ENCODE results near the gene SMAP2.

DNA sequence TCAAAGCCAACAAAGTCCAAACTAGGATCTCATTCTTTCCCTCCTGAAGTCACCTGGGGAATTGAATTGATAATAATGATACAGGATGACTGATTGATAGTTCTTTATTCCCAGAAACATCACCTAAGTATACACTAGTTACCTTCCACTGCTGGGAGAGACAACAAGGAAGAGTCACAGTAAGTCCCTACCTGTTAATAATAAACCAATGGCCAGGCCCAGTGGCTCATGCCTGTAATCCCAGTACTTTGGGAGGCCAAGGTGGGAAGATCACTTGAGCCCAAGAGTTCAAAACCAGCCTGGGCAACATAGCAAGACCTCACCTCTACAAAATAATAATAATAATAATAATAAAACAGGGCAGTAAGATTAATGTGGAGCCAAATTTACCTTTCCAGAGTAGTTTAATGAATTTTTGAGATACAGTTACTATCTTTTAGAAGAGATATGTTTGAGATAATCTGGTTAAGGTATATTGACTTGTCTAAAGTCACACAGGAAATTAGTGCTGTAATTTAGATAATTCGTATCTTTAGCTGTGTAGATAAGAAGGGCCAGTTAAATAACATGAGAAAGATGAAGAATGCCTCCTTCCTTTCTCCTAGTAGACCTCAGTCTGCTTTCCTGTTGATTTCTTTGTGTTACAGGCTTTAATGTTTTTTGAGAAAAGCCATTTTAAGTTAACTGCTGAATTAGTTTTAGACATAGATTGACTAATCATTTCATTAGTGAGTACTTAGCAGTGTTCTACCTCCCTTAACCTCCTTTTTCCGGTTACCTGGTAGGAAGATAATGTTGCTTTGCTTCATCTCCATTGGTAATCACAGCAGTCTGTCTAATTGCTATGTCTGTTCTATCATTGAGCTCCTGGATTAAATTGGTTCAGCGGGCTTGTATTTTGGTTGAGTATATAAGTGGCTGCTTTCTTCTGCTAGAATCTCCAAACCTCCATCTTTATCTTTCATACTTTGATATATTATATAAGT, 22.0 kb downstream of the SMAP2 start:
- TF ChIP-seq, protein P1, sequence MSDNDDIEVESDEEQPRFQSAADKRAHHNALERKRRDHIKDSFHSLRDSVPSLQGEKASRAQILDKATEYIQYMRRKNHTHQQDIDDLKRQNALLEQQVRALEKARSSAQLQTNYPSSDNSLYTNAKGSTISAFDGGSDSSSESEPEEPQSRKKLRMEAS (IDR thresholded peaks at IDR 0.05) = no peak
- TF ChIP-seq, protein P2, sequence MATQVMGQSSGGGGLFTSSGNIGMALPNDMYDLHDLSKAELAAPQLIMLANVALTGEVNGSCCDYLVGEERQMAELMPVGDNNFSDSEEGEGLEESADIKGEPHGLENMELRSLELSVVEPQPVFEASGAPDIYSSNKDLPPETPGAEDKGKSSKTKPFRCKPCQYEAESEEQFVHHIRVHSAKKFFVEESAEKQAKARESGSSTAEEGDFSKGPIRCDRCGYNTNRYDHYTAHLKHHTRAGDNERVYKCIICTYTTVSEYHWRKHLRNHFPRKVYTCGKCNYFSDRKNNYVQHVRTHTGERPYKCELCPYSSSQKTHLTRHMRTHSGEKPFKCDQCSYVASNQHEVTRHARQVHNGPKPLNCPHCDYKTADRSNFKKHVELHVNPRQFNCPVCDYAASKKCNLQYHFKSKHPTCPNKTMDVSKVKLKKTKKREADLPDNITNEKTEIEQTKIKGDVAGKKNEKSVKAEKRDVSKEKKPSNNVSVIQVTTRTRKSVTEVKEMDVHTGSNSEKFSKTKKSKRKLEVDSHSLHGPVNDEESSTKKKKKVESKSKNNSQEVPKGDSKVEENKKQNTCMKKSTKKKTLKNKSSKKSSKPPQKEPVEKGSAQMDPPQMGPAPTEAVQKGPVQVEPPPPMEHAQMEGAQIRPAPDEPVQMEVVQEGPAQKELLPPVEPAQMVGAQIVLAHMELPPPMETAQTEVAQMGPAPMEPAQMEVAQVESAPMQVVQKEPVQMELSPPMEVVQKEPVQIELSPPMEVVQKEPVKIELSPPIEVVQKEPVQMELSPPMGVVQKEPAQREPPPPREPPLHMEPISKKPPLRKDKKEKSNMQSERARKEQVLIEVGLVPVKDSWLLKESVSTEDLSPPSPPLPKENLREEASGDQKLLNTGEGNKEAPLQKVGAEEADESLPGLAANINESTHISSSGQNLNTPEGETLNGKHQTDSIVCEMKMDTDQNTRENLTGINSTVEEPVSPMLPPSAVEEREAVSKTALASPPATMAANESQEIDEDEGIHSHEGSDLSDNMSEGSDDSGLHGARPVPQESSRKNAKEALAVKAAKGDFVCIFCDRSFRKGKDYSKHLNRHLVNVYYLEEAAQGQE (IDR thresholded peaks at IDR 0.05; ENCODE audit: low read depth) = no peak
- TF ChIP-seq NFIC (IDR thresholded peaks at IDR 0.05) (no peak), YY1 (IDR thresholded peaks at IDR 0.05; ENCODE audit: low read depth) (no peak), EP300 (IDR thresholded peaks at IDR 0.05; ENCODE audit: borderline replicate concordance) (no peak), TCF12 (IDR thresholded peaks at IDR 0.05; ENCODE audit: low read depth) (no peak), FOXM1 (IDR thresholded peaks at IDR 0.05; ENCODE audit: borderline replicate concordance, low read depth) (no peak)

All from Ishikawa (cell line).